Hematopoietic multipotent progenitor cell (in vitro differentiated cells): ENCODE data around the gene UNC119. TPM values are rescaled to one million over a fixed set of nuclear protein-coding genes. Genes with fewer than 3 reads are reported as not detected.
"Not testable (repeated sequence)": the region's sequence is repeated elsewhere in the genome, so short reads cannot be mapped to it uniquely, and the experiment has no call there.

Source experiments
- DNase-seq, 3 donors: peaks; one replicate each; pipeline ENCODE4 v3.0.0-alpha.2; 2011 to 2015; ENCODE audit warnings: low read depth in 2 of 3, low spot score in 2 of 3
- total RNA-seq: library from RNA; depleted of rRNA; stranded (reverse); fragments of >200 nt; gene quantifications from one replicate; pipeline ENCODE4 v1.2.3, GENCODE V29; 2012

Gene UNC119
- total RNA-seq = 12.1 TPM

GRCh38 chr17:28552176-28552999 is at the start of gene UNC119:
Gene UNC119 (minus strand): TSS chr17:28552624. CDS start chr17:28552557, 67 bp downstream.
- peak; percentile 65 to 74 (median 72) for DNase-seq

GRCh38 chr17:28599311-28600184 is 47.1 kb upstream of the UNC119 start:
- peak; percentile 58 to 77 (median 72) for DNase-seq

GRCh38 chr17:28598799-28599310 is 46.4 kb upstream of the UNC119 start, which contains the start of gene SPAG5:
Gene SPAG5 (minus strand): TSS chr17:28599025. CDS start chr17:28598946, 79 bp downstream.
- peak; percentile 89 to 95 (median 91) for DNase-seq

GRCh38 chr17:28598389-28598788 is 46.0 kb upstream of the UNC119 start:
- no peak for DNase-seq

- no peak for DNase-seq
These were observed 45.4 kb upstream of the UNC119 start for GRCh38 chr17:28597606-28598383.

GRCh38 chr17:28592260-28592659 is 39.8 kb upstream of the UNC119 start:
- DNase-seq = no peak

GRCh38 chr17:28585851-28586250 is 33.4 kb upstream of the UNC119 start:
- peak in 1 of 3 donors; percentile 52 for DNase-seq

GRCh38 chr17:28584434-28584833 is 32.0 kb upstream of the UNC119 start:
- DNase-seq = no peak

- no peak for DNase-seq
These were observed 30.1 kb upstream of the UNC119 start for GRCh38 chr17:28582513-28582912.

GRCh38 chr17:28580959-28581358 is 28.5 kb upstream of the UNC119 start:
- DNase-seq = no peak

GRCh38 chr17:28579526-28579925 is 27.1 kb upstream of the UNC119 start:
- DNase-seq = no peak

- DNase-seq = no peak
These were observed 26.1 kb upstream of the UNC119 start for GRCh38 chr17:28578246-28579195.

GRCh38 chr17:28577466-28577824 is 25.0 kb upstream of the UNC119 start:
- DNase-seq = no peak

GRCh38 chr17:28576758-28577465 is 24.5 kb upstream of the UNC119 start, which contains the start of gene ALDOC:
Gene ALDOC (minus strand): TSS chr17:28576895. CDS start chr17:28575532, 1,363 bp downstream.
- DNase-seq = peak; percentile 93 to 97 (median 96)

- DNase-seq = not testable (repeated sequence)
These were observed 23.6 kb upstream of the UNC119 start for GRCh38 chr17:28576016-28576415.

GRCh38 chr17:28575126-28575795 is 22.8 kb upstream of the UNC119 start:
- DNase-seq = no peak

GRCh38 chr17:28574526-28574925 is 22.1 kb upstream of the UNC119 start:
- peak in 1 of 3 donors; percentile 53 for DNase-seq

GRCh38 chr17:28573966-28574480 is 21.6 kb upstream of the UNC119 start:
- no peak for DNase-seq
